HEK293 (cell line): ENCODE measurements around the gene CUEDC1.

ENCODE experiments used
- CTCF ChIA-PET: fragments of 350-600 bp; formaldehyde crosslinking; extraction: SDS; loops from one replicate; lab custom pipeline; 2021; ENCODE audit warnings: antibody characterized with exemption; lab: Yijun Ruan, JAX
- POLR2A ChIA-PET: fragments of 300-600 bp; formaldehyde crosslinking; extraction: SDS; loops from one replicate; lab custom pipeline; 2020; ENCODE audit warnings: antibody characterized with exemption, inconsistent platforms; lab: Yijun Ruan, JAX
- H3K27ac ChIP-seq: fragments of 200-500 bp; sonication (Bioruptor generic); 2 replicates; pipeline ENCODE4 v1.5.1; 2014; ENCODE audit warnings: low read depth, low read length, control low read depth, inconsistent platforms; ENCODE audit errors: extremely low read depth
- H3K36me3 ChIP-seq, 2 experiments: fragments of 200-500 bp in 1 of 2; sonication (Bioruptor generic) in 1 of 2; 1 replicate in 1 of 2; 2 replicates in 1 of 2; pipeline ENCODE4 v1.5.1; 2014 to 2017; ENCODE audit warnings: inconsistent platforms in 2 of 2, low read length in 2 of 2; ENCODE audit not compliant: control insufficient read depth in 2 of 2, insufficient read depth in 1 of 2
- H3K4me1 ChIP-seq: fragments of 200-500 bp; sonication (Bioruptor generic); 2 replicates; pipeline ENCODE4 v1.5.1; 2014; ENCODE audit warnings: mild to moderate bottlenecking, low read length, inconsistent platforms; ENCODE audit not compliant: control insufficient read depth, insufficient read depth
- H3K4me3 ChIP-seq: 2 replicates; pipeline ENCODE4 v1.5.1; 2011; ENCODE audit warnings: low read depth, mild to moderate bottlenecking, control low read depth, low read length, moderate library complexity
- H3K9me3 ChIP-seq: fragments of 200-500 bp; sonication (Bioruptor generic); 2 replicates; pipeline ENCODE4 v1.5.1; 2014; ENCODE audit warnings: low read depth, low read length, inconsistent platforms; ENCODE audit not compliant: control insufficient read depth, insufficient read depth
- BCL6B ChIP-seq: fragments of 450-650 bp; formaldehyde crosslinking; IDR thresholded peaks from 2 replicates; pipeline ENCODE4 v1.5.1; 2017; ENCODE audit warnings: missing biosample characterization, missing genetic modification characterization
- KLF10 ChIP-seq: fragments of 450-650 bp; IDR thresholded peaks from 2 replicates; pipeline ENCODE4 v1.5.1; 2018; ENCODE audit warnings: missing biosample characterization, mild to moderate bottlenecking, missing genetic modification characterization
- MZF1 ChIP-seq: fragments of 450-650 bp; formaldehyde crosslinking; IDR thresholded peaks from 2 replicates; pipeline ENCODE4 v1.5.1; 2017; ENCODE audit warnings: missing biosample characterization, missing genetic modification characterization, borderline replicate concordance
- SCRT2 ChIP-seq: fragments of 450-650 bp; formaldehyde crosslinking; IDR thresholded peaks from 2 replicates; pipeline ENCODE4 v1.5.1; 2016; ENCODE audit warnings: missing biosample characterization, missing genetic modification characterization
- TRIM28 ChIP-seq: IDR thresholded peaks from 2 replicates; pipeline ENCODE4 v1.6.1; 2011; ENCODE audit warnings: low read length, control low read depth, borderline replicate concordance
- WT1 ChIP-seq: fragments of 450-650 bp; formaldehyde crosslinking; IDR thresholded peaks from 2 replicates; pipeline ENCODE4 v1.5.1; 2016; ENCODE audit warnings: missing biosample characterization, missing genetic modification characterization
- ZBTB17 ChIP-seq: fragments of 450-650 bp; formaldehyde crosslinking; IDR thresholded peaks from 2 replicates; pipeline ENCODE4 v1.5.1; 2016; ENCODE audit warnings: missing biosample characterization, missing genetic modification characterization
- ZBTB6 ChIP-seq: fragments of 450-650 bp; formaldehyde crosslinking; IDR thresholded peaks from 2 replicates; pipeline ENCODE4 v1.5.1; 2017; ENCODE audit warnings: missing biosample characterization, missing genetic modification characterization
- ZNF133 ChIP-seq: fragments of 450-650 bp; formaldehyde crosslinking; IDR thresholded peaks from 2 replicates; pipeline ENCODE4 v1.5.1; 2016; ENCODE audit warnings: missing biosample characterization, missing genetic modification characterization
- ZNF148 ChIP-seq: fragments of 450-650 bp; formaldehyde crosslinking; IDR thresholded peaks from 2 replicates; pipeline ENCODE4 v1.5.0; 2017; ENCODE audit warnings: missing biosample characterization, missing genetic modification characterization, borderline replicate concordance
- ZNF157 ChIP-seq: fragments of 450-650 bp; formaldehyde crosslinking; IDR thresholded peaks from 2 replicates; pipeline ENCODE4 v1.5.1; 2016; ENCODE audit warnings: missing biosample characterization, missing genetic modification characterization
- ZNF202 ChIP-seq: fragments of 450-650 bp; formaldehyde crosslinking; IDR thresholded peaks from 2 replicates; pipeline ENCODE4 v1.5.1; 2016; ENCODE audit warnings: missing biosample characterization, missing genetic modification characterization, borderline replicate concordance
- ZNF248 ChIP-seq: fragments of 450-650 bp; formaldehyde crosslinking; IDR thresholded peaks from 2 replicates; pipeline ENCODE4 v1.5.1; 2017; ENCODE audit warnings: missing biosample characterization, missing genetic modification characterization
- ZNF416 ChIP-seq: fragments of 450-650 bp; formaldehyde crosslinking; IDR thresholded peaks from 2 replicates; pipeline ENCODE4 v1.5.1; 2016; ENCODE audit warnings: missing biosample characterization, missing genetic modification characterization
- ZNF792 ChIP-seq: fragments of 450-650 bp; formaldehyde crosslinking; IDR thresholded peaks from 2 replicates; pipeline ENCODE4 v1.5.1; 2016; ENCODE audit warnings: missing biosample characterization, missing genetic modification characterization
- ZNF830 ChIP-seq: fragments of 450-650 bp; IDR thresholded peaks from 2 replicates; pipeline ENCODE4 v1.5.0; 2018; ENCODE audit warnings: missing biosample characterization, missing genetic modification characterization, low read depth, mild to moderate bottlenecking, moderate library complexity
- TF ChIP-seq, protein P1 (sequence below): fragments of 450-650 bp; formaldehyde crosslinking; IDR thresholded peaks from 2 replicates; pipeline ENCODE4 v1.5.1; 2016; ENCODE audit warnings: missing biosample characterization, missing genetic modification characterization

Gene CUEDC1

DNA sequence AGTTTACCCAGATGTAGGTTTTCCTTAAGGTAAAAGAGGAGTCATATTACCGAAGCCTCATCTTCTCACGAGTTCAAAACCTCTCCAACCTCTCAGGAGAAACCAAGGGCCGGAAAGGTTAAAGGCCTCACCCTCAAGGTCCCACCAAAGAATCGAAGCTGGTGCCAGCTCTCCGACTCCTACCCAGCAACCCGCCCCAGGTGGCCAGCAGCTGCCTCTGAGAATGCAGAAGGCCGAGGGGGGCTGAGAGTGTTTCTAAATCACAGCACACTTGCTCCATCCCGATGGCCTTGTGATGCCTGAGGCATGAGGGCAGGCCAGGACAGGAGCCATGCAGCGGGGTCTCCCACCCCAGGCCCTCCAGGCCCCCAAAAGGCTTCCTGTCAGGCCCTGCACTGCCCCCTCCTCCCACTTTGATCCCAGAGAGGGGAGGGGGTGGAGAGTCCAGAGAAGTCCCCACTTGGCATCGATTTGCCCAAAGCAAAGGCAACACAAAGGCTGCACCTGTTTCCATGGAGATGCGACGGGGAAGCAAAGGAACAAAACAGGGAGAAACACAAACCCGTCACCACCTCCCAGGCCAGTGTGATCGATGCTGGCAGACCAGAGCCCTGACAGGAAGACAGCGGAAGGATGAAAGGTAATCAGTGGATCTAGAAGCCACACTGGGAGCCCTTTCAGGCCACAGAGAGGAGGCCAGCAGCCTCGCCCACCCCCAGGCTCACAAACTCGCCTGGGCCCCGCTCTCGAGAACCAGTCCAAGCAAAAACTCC lies 39.0 kb downstream of the CUEDC1 start:
- ChIA-PET POLR2A (no interaction called here), CTCF (interaction anchor here (2.5 kb wide), 1 partner anchor 9 kb away, joined by 9 read pairs; no protein-coding TSS in a partner anchor)
- Histone ChIP-seq H3K4me3 (no peak overlapping the region), H3K36me3 (no peaks in the 10 kb centered on the region), H3K4me1 (peaks cover 33% of the 10 kb centered on the region), H3K9me3 (no peaks in the 10 kb centered on the region), H3K27ac (no peak overlapping the region)
- TF ChIP-seq ZNF202 (tag by site-specific recombination) (no peak), ZNF248 (no peak), ZBTB17 (tag by site-specific recombination) (peak; percentile 85)

DNA sequence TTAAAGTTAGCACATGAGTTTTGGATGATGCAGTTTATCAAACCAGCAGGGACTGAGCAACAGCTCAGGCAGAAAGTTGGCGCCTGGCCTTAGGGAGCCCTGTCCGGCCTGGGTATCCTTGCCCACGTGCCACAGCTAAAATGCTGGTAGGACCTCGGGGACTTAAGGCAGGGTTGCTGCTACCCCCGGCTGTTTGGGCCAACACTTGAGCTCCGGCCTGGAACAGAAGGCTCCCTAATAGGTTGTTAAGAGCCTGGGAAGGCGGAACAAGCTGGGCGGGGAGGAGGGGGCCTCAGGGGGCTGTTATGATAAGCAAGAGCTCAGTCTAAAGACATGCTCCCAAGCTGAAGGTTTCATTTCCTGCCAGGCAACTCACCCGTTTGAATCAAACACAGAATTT lies 39.7 kb downstream of the CUEDC1 start:
- no peaks in the 10 kb centered on the region for H3K36me3 ChIP-seq
- TF ChIP-seq ZNF133 (tag by site-specific recombination) (no peak), ZBTB6 (tag by site-specific recombination) (no peak), MZF1 (tag by site-specific recombination) (no peak), BCL6B (no peak), ZNF830 (tag by site-specific recombination) (no peak), WT1 (no peak), ZNF202 (tag by site-specific recombination) (no peak), TRIM28 (no peak), ZNF157 (tag by site-specific recombination) (no peak), KLF10 (tag by site-specific recombination) (no peak), SCRT2 (tag by site-specific recombination) (no peak), ZNF416 (tag by site-specific recombination) (no peak), ZNF792 (tag by site-specific recombination) (no peak), ZNF148 (no peak)
- TF ChIP-seq, protein P1, sequence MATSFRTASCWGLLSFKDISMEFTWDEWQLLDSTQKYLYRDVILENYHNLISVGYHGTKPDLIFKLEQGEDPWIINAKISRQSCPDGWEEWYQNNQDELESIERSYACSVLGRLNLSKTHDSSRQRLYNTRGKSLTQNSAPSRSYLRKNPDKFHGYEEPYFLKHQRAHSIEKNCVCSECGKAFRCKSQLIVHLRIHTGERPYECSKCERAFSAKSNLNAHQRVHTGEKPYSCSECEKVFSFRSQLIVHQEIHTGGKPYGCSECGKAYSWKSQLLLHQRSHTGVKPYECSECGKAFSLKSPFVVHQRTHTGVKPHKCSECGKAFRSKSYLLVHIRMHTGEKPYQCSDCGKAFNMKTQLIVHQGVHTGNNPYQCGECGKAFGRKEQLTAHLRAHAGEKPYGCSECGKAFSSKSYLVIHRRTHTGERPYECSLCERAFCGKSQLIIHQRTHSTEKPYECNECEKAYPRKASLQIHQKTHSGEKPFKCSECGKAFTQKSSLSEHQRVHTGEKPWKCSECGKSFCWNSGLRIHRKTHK (tag by site-specific recombination) = no peak
- no peak overlapping the region for H3K4me3 ChIP-seq
- H3K4me1 ChIP-seq = peaks cover 33% of the 10 kb centered on the region
- H3K9me3 ChIP-seq = no peaks in the 10 kb centered on the region
- POLR2A ChIA-PET = no interaction called here
- no peak overlapping the region for H3K27ac ChIP-seq
- CTCF ChIA-PET = interaction anchor here (2.5 kb wide), 1 partner anchor 10 kb away, joined by 9 read pairs; no protein-coding TSS in a partner anchor
